Astrocyte of the cerebellum (primary cell): ENCODE results near the gene DMXL2.
"Not testable (repeated sequence)": the region's sequence is repeated elsewhere in the genome, so short reads cannot be mapped to it uniquely, and the experiment has no call there.

Experiments
- DNase-seq: peaks from one replicate; pipeline ENCODE4 v3.0.0-alpha.2; 2011; ENCODE audit warnings: low read depth
- H3K4me3 ChIP-seq: 2 replicates; pipeline ENCODE4 v1.5.1; 2011; ENCODE audit warnings: mild to moderate bottlenecking, low read depth, low read length, moderate library complexity
- CTCF ChIP-seq: IDR thresholded peaks from 2 replicates; pipeline ENCODE4 v1.5.1; 2012; ENCODE audit warnings: low read length, low read depth, moderate library complexity, mild to moderate bottlenecking; ENCODE audit errors: missing control alignments
- in situ Hi-C: cut with HindIII; loops from 2 replicates; pipeline ENCODE4 v1.10.0; 2017; ENCODE audit warnings: low sequenced_read_pairs

DMXL2 gene

GRCh38 chr15:51661072-51661471, 38.5 kb upstream of the DMXL2 start:
- in situ Hi-C loops: loop anchor here (25.0 kb wide), 1 partner anchor 101 kb away; the partner anchor contains the start of gene TMOD2

DNA sequence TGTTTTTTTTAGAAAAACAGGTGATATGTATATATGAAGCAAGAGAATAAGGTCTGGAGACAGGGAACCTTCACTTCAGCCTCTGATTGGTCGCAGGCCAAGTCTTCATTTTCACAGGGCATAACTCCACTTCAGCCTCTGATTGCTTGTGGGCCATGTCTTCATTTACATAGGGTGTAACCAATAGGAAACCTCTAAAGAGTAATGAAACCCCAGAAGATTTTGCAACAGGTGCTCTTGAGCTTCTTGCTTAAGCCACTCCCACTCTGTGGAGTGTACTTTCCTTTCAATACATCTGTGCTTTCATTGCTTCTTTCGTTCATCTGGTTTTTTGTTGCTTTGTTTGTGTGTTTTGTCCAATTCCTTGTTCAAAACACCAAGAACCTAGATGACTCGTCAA, 36.1 kb upstream of the DMXL2 start:
- in situ Hi-C loops: loop anchor here (25.0 kb wide), 1 partner anchor 104 kb away; the partner anchor contains the start of gene TMOD2
- DNase-seq: no peak
- H3K4me3 ChIP-seq: no peak overlapping the region
- TF ChIP-seq CTCF: no peak

More at GRCh38 chr15:51661072-51661471, 38.5 kb upstream of the DMXL2 start:
- H3K4me3 ChIP-seq: no peak overlapping the region
- DNase-seq: no peak
- TF ChIP-seq CTCF: no peak

DNA sequence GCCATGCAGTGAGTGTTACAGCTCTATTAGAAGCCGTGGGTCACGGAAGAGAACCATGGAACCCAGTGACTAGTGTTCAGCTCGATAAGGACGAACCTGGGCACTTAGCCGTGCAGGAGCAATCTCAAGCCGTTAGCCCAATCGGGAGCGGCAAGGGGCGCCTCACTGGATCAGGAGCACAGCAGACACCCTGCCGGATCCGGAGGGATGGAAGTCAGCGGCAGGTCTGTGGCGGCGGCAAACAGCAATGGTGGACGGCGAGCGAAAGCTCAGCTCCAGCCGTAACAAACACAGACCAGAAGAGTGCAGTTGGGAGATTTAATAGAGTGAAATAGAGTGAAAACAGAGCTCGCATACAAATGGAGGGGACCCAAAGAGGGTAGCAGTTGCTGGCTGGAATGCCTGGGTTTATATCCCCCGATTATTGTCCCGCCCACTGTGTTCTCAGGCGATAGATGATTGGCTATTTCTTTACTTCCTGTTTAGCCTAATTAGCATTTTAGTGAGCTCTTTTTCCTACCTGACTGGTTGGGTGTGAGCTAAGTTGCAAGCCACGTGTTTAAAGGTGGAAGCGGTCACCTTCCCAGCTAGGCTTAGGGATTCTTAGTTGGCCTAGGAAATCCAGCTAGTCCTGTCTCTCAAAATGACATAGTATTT, 33.0 kb upstream of the DMXL2 start:
- in situ Hi-C loops: loop anchor here (25.0 kb wide), 1 partner anchor 107 kb away; the partner anchor contains the start of gene TMOD2
- DNase-seq, H3K4me3 ChIP-seq: not testable (repeated sequence)

DNA sequence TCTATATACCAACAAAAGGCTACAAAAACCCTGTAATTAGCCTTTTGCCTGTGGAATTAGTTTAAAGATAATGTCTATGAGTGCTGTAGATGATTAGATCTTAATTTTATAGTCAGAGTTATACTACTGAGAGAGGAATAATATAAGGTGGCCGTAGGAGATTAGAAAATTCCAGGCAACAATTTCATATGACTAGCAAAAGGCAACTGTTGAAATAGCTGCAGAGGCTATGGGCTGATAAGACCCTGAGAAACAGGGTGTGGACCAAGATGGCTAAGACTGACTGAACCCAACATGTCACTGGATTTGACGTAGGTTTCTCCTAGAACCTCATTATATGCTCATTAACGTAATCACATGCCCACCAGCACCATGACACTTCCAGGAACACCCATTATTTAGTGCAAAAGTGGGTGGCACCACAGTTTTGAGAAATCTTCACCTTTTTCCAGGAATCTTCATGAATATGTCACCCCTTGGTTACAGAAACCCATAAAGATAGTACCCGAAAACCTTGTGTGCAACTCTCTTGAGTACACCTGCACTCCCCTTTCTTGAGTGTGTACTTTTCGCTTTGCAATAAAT, 29.6 kb upstream of the DMXL2 start:
- TF ChIP-seq CTCF: no peak
- H3K4me3 ChIP-seq: no peak overlapping the region
- in situ Hi-C loops: loop anchor here (25.0 kb wide), 1 partner anchor 110 kb away; the partner anchor contains the start of gene TMOD2
- DNase-seq: no peak

GRCh38 chr15:51649659-51650521, 27.3 kb upstream of the DMXL2 start:
- H3K4me3 ChIP-seq: no peak overlapping the region
- TF ChIP-seq CTCF: peak; percentile 61
- DNase-seq: peak; percentile 75
- in situ Hi-C loops: loop anchor here (25.0 kb wide), 1 partner anchor 112 kb away; the partner anchor contains the start of gene TMOD2

GRCh38 chr15:51648643-51649042, 26.1 kb upstream of the DMXL2 start:
- in situ Hi-C loops, DNase-seq, H3K4me3 ChIP-seq: not testable (repeated sequence)

GRCh38 chr15:51648101-51648500, 25.5 kb upstream of the DMXL2 start:
- in situ Hi-C loops, H3K4me3 ChIP-seq, DNase-seq: not testable (repeated sequence)

DNA sequence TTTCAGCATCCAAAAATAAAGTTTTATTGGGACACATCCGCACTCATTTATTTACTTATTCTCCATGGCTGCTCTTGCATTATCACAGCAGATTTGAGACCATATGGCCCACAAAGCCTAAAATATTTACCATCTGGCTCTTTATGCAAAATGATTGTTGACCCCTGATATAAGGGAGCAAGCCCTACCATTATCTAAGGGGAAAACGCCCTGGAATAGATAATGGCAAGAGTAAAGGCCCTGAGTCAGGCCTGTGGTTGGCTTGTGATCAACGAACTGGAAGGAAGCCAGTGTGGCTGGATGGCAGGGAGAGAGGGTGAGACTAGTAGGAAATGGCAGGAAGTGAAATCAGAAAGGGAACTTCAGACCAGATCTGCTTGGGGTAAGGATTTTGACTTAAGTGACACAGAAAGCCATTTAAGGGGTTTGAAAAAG, 24.6 kb upstream of the DMXL2 start:
- in situ Hi-C loops: no loop called here
- no peak overlapping the region for H3K4me3 ChIP-seq
- no peak for TF ChIP-seq CTCF
- DNase-seq: no peak
